NCI-H2081 (cell line): ENCODE results near the gene COPZ1.

ENCODE experiments used
- DNase-seq, 2 experiments: peaks; one replicate each; lab custom pipeline; 2025; lab: John Stamatoyannopoulos, UW

COPZ1 gene

GRCh38 chr12:54358191-54358944 lies 33.4 kb downstream of the COPZ1 start:
- DNase-seq, result peak; percentile 41 to 81

DNA sequence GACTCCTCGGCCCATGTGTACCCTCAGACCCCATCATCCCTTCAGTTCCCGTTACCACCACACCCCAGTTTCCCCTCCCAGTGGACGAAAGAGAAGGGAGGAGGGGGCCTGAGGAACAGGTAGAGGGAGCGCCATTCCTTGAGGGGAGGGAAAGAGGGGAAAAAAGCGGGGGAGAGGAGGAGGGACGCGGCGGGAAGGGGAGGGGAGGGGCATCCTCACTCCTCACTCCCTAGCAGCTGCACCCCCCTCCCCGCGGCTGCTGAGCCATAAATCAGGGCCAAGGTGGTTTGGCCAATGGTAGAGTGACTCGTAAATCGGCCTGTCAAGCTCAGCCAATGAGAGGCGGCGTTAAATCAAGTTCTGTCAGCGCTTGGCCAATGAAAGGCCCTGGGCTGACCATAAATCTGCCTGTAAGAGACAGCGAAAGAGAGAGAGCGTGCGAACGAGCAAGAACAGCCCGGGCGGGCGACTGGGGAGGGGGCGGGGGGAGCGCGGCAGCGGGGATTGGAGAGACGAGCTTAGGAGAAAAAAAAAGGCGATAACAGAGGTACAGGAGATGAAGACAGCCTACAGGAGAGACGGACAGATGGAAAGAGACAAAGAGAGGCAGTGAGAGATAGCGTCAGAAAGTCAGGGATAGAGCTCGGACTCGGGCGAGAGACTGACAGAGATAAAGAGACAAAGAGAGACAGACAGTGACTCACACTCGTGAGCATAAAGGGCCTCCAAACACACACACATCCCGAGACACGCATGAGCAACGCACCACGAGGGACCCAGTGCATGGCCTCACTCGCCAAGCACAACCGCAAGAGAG lies 34.2 kb downstream of the COPZ1 start:
- DNase-seq, result peak; percentile 99 to 100

GRCh38 chr12:54359762-54360351 lies 34.9 kb downstream of the COPZ1 start:
- DNase-seq, result no peak

DNA sequence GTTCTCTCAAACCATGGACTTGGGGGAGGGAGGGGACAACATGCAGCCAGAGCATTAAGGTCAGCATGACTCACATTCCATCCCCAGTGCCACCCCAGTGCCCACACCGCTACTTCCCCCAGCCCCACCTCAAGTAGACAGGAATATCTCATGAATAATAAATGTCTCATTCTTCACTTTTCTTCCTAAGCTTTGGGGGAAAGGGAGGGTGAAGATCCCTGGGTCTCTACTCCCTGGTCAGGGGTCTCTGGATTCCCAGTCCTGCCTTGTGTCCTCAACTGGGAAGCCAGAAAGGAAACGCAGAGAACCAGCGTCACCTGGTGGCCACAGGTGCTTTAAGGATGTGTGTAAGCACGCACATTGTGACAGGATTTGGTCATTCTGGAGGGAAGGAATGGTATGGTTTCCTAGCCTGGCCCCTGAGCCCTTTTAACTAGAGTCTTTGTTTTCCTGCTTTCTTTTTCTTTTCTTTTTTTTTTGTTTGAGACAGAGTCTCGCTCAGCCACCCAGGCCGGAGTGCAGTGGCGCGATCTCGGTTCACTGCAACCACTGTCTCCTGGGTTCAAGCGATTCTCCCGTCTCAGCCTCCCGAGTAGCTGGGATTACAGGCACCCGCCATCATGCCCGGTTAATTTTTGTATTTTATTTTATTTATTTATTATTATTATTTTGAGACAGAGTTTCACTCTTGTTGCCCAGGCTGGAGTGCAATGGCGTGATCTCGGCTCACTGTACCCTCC lies 36.0 kb downstream of the COPZ1 start:
- peak; percentile 88 to 89 for DNase-seq

DNA sequence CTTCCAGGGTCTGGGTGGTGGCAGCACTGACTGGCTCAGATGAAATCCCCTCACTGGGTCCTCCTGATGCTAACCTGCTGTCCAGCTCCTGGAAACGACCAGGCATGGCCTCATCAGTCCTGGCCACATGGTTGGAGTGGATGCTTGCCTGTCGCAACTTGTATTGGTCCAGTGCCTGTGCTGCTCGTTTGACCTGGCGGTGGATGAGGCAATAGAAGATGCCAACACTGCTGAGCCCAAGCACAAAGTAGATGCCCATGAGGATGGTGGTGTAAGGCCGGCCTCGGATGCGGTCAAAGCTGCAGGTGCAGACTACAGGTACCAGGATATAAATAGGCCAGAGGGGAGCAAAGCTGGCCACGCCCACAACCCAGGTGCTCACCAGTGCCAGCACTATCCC lies 38.1 kb downstream of the COPZ1 start:
- DNase-seq, result no peak

GRCh38 chr12:54363618-54364017 lies 38.7 kb downstream of the COPZ1 start:
- DNase-seq, result no peak

- no peak for DNase-seq
Observed at GRCh38 chr12:54364413-54364812, 39.5 kb downstream of the COPZ1 start, which contains the start of gene GPR84. Gene GPR84 (minus strand): TSS chr12:54364486. CDS start chr12:54363851, 635 bp downstream.

DNA sequence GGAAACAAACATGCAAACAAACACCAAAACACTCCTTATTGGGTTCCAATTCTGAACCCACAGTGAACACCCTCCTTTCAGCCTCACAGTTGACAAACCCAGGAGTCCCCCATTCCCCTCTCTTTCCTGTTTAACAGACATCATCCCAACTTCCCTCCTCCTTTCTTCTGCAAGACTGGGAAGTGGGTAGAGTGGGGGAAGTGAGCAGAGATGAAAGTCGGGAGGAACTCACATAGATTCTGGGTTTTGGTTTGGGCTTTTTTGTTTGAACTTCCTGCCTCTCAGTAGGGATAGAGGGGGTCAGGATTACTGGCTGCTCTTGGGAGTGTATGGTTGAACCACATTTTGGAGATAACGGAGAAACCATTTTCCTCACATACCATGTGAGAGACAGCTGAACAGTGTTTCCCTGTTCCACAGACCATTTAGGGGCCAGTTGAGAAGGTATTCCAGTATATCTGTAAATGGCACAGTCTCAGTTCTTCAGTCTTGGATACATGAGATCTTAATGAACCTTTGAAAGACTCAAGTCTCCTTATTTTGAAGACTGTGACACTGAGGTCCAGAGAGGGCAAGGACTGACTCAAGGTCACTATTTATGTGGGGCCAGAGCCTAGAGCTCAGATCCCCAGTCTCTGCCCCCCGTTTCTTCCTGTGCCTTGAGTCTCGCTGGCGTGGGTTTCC lies 43.2 kb downstream of the COPZ1 start:
- no peak for DNase-seq

DNA sequence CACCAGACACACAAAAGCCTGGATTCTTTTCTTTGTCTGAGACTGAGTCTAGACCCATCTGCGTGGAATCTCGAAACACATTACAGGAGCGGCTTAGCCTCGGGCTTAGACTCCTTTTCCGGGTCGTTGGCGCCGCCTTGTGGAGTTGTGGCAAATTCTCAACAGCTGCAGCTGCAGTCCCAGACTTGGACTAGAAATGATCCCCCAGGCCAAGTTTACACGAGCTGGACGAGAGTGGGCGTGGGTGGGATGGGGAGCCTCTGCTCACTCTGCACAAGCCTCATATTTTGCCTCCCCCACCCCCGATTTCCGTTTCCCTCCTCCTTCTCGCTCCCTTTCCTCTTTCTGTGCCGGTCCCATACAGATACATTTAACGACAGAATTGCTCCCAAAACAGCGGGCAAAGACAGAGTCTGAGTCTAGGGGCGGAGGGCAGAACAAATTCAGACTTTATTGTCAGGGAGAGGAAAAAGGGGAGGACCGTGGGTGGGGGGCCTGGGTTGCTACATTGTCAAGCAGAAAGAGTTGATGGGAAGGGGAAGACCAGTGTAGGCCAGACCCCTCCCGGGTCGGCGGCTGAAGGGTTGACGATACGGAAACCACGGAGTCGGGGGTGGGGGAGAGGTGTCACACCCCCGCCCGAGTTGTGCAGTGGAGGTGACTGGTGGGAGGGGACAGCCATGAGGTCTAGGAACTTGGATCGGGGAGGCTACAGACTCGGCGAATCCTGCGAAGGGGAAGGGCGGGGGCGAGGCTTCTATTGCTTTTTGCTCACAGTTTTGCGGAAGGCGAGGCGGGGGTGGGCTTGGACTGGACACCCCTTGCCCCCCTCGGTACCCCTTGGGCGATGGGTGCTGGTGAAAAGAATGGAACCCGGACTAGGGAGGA lies 44.0 kb downstream of the COPZ1 start:
- DNase-seq, result peak; percentile 86 to 93

GRCh38 chr12:54369597-54370131 lies 44.7 kb downstream of the COPZ1 start:
- no peak for DNase-seq

DNA sequence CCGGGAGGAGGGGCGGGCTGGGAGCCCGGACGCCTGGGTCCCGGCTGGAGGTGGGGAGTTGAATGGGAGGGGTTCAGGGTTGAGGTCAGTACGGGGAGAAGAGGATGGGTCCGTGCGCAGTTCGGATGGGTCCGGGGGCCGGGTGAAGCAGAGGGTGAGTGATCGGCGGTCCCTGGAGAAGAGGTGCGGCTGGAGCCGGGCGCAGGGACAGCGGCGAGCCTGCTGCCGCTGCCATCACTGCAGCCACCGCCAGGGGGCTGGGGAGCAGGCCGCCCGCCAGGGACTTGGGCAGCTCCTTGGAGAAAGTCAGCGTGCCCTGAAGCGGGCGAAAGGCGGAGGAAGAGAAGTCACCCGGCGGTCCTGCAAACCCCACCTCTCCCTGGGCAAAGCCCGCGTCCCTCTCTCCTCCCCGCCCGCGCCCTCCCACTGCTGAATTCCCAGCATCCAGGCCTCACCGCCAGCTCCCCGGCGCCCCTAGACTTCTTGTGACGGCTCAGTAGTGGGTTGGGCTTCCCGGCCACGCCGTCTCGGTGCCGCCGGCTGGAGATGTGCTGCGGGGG lies 45.3 kb downstream of the COPZ1 start:
- peak in 1 of 2 experiments; percentile 31 for DNase-seq

DNA sequence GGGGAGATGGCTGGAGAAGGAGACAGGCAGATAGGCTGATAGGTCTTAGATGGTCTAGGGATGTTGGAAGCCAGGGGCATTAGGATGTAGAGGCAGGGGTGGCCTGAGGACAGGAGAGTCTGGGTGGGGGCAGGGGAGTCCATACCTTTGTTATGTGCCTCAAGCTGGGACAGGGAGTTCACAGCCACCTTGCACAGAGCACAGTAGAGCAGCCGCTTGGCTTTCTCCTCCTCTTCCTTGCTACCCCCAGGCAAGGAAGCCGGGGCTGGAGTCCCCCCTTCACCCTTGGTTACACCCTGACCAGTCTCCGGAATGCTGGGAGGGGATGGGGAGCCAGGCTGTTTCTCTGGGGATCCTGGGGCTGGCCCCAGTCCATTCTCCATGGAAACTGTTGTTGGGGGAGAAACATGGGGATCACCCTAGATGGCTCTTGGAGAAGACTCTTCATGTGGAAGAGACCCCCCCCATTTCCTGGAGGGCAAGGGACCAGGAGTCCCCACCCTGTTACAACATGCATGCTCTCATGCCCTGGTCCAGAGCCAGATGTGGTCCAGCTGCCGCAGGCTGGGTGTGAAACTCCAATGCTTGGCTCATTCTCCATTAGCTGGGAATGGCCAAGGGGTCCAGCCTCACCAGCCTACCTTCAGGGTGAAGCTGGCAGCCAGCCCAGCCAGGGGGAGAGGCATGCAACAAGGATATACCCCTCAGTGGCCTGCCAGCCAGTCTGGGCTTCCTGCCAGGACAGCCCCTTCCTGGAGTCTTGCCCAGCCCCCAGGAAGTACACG lies 46.6 kb downstream of the COPZ1 start:
- peak; percentile 87 to 94 for DNase-seq

DNA sequence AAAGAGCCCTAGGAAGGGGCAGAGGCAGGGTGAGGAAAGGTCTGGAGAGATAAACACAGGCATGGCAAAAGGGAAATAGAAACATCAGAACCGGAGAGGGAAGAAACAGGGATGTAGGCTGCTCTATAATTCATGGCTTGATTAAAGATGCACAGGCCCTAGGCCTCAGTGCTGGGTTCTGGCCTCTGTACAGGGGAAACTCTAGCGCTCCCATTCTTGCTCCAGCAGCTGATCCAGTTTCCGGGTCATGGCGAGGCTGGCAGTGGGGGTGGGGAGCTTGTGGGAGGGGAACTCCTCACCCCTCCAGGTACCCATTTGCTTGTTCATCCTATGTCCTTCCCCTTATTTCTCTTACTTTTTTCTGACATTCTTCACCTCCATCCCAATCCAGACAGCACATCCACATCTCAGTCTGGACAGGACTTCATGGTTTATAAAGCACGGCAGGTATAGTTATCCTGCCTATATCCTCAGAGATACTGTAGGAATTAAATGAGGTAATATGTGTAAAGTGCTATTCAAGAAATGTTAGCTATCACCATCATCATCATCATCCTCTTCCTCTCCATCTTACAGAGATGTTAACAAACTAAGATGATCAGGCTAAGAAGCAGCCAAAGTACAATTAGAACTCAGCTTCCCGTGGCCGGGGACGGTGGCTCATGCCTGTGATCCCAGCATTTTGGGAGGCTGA lies 47.3 kb downstream of the COPZ1 start:
- DNase-seq, result peak in 1 of 2 experiments; percentile 56

DNA sequence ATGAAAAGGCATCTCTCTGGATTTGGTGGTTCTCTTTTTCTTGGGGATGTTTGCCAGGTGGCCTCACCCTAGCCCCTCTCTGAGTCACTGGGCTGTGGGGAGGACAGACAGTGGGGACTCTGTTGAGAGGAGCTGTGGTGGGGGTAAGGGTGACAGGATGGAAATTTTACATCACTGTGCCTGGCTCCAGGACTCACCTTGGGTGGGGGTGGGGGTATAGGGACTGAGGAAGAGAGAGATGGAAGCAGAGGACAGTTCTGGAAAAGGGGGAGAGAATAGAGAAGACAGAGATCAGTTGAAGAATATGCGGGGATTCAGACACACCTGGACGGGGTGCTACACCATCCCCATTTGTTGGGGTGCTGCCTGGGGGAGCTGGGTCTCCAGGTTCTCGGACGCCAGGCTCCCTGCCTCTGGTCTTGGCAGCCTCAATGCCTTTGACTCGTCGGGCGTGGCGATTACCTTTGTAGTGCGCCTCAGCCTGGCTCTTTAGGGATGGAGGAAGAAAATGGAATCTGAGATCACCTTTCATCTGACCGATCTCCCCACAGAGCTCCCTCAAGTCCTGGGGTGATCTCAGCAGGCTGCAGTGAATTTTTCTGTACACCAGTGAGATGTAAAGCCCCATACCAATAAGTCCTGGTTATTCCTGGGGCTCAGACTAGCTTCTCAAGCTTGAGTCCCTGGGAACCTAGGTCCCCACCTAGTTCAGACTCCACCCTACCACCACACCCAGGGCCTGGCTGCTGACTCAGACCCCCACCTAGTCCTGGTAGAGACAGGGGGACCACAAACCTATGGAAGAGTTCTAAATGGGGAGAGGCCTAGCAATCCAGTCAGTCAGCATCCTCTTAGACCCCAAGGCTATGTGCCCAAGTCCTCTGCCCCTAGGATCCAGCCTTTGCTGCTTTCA lies 49.0 kb downstream of the COPZ1 start:
- DNase-seq, result no peak

- DNase-seq, result peak; percentile 87 to 91
Observed at GRCh38 chr12:54374562-54375258, 49.8 kb downstream of the COPZ1 start.

DNA sequence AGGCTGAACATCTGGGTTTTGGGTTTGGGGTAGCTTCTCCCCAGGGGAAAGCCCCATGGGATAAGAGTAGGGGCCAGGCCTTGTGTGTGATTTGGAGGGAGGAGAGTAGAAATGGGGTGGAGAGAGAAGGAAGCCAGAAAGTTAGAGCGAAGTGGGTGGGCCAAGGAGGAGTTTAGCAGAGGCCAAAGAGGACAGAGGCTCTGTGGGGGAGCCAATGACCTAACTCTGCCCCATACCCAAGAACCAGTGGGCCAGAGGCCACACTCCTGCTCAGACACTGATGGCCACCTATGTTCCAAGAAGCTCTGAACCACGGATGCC lies 50.3 kb downstream of the COPZ1 start:
- no peak for DNase-seq

GRCh38 chr12:54376596-54376995 lies 51.7 kb downstream of the COPZ1 start:
- no peak for DNase-seq
